ENCODE data around the gene DMPK.
"Not testable (repeated sequence)": the region's sequence is repeated elsewhere in the genome, so short reads cannot be mapped to it uniquely, and the experiment has no call there.

Gene DMPK

GRCh38 chr19:45739498-45740439, 42.5 kb downstream of the DMPK start:
- DNase-seq (ENCODE audit: low read depth) = no peak

- DNase-seq (ENCODE audit: low read depth) = no peak
Observed at GRCh38 chr19:45733160-45733810, 49.0 kb downstream of the DMPK start, which contains the start of gene MEIOSIN. MEIOSIN (plus strand) TSS chr19:45733439; CDS start chr19:45735377, 1,938 bp downstream.

DNA sequence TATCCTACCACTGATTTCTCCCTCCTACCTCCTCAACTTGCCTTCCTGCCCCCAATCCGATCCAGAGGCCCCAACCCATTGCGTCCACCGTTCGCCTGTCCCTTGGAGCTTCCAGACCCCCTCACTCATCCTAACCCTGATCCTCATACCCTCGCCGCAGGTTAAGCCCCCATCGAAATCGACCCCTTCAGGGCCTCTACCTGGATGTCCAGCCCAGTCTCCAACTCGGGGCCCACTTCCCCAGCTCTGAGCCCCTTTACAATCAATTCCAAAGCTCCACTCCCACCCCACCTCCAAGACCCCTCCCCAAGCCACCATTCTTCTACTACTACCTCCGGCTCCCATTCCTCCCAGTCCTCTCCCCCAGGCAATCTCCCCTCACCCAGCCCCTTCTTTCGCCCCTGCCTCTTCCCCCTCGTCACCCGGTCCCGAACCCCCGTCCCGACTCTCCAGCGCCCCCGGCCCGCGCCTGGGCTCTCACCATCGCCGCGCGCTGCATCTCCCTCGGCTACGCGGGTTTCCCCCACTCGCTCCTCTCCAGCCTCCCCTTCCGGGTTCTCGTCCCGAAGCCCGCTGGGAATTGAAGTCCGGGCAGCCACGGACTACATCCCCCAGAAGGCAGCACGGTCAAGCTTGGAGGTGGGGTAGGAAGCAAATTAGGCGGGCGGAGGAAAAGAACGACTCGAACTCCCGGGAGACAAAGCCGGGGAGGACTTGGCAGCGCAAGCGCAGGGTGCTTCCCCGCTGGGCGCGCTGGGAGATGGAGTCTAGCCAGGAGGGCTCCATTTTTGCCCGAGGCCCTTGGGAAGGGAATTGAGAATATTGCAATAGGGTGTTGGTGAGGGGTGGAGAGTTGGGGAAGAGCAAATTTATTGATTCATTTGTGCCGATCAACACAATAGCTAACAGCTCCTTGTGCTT, 51.7 kb downstream of the DMPK start, which contains the start of gene FBXO46:
FBXO46 (minus strand) TSS at position 529 of the 921 bp plus-strand sequence. CDS start 17,401 bp downstream, outside the sequence.
- DNase-seq (ENCODE audit: low read depth) = peak; percentile 99

GRCh38 chr19:45729800-45730290, 52.4 kb downstream of the DMPK start:
- no peak for DNase-seq (ENCODE audit: low read depth)

- DNase-seq (ENCODE audit: low read depth) = not testable (repeated sequence)
Observed at GRCh38 chr19:45728683-45729082, 53.6 kb downstream of the DMPK start.

- DNase-seq (ENCODE audit: low read depth) = not testable (repeated sequence)
Observed at GRCh38 chr19:45720065-45720464, 62.2 kb downstream of the DMPK start.

All from fibroblast of gingiva (primary cell).